ENCODE data around the gene CCNF. TPM values are rescaled to one million over a fixed set of nuclear protein-coding genes. Genes with fewer than 3 reads are reported as not detected.
"Not testable (repeated sequence)": the region's sequence is repeated elsewhere in the genome, so short reads cannot be mapped to it uniquely, and the experiment has no call there.

Gene CCNF
- total RNA-seq, 1 donor from 2014 or later, result 41.6 TPM

GRCh38 chr16:2437032-2437790 is 8.0 kb downstream of the CCNF start:
- no peaks in the 10 kb centered on the region for H3K9me3 ChIP-seq (ENCODE audit: low read depth)
- H3K27me3 ChIP-seq, result no peaks in the 10 kb centered on the region
- H3K9me3 Mint-ChIP-seq, result no peaks in the 10 kb centered on the region
- DNase-seq (ENCODE audit: low spot score), result no peak
- H3K4me1 Mint-ChIP-seq, result no peaks in the 10 kb centered on the region
- H3K27me3 Mint-ChIP-seq (ENCODE audit: insufficient read depth, low read depth), result peaks cover 3% of the 10 kb centered on the region
- H3K27ac Mint-ChIP-seq, result no peak overlapping the region
- peaks cover 5% of the 10 kb centered on the region for H3F3A ChIP-seq (ENCODE audit: low read depth)
- H3K4me3 Mint-ChIP-seq, result no peak overlapping the region
- H3K36me3 ChIP-seq, result peaks cover 5% of the 10 kb centered on the region
- no peaks in the 10 kb centered on the region for H3K4me1 ChIP-seq
- no peak overlapping the region for H3K4me2 ChIP-seq
- TF ChIP-seq EZH2phosphoT487 (IDR thresholded peaks at IDR 0.05) (no peak), CTCF (IDR thresholded peaks at IDR 0.05) (no peak), EZH2 (IDR thresholded peaks at IDR 0.05) (no peak)
- H3K27ac ChIP-seq, result no peak overlapping the region
- no peak overlapping the region for H2AFZ ChIP-seq (replicated peaks)
- H3K9ac ChIP-seq, result no peak overlapping the region
- peaks cover 30% of the 10 kb centered on the region for H3K36me3 Mint-ChIP-seq
- peaks cover 13% of the 10 kb centered on the region for H3K79me2 ChIP-seq (ENCODE audit: low read depth)
- H4K20me1 ChIP-seq (ENCODE audit: low read depth), result peaks cover 11% of the 10 kb centered on the region
- no peak overlapping the region for H3K4me3 ChIP-seq

- H3K36me3 Mint-ChIP-seq, result peaks cover 26% of the 10 kb centered on the region
- no peaks in the 10 kb centered on the region for H3K9me3 Mint-ChIP-seq
- H3K27me3 Mint-ChIP-seq (ENCODE audit: insufficient read depth, low read depth), result peaks cover 3% of the 10 kb centered on the region
- H3K4me2 ChIP-seq, result no peak overlapping the region
- H3K36me3 ChIP-seq, result peaks cover 5% of the 10 kb centered on the region
- peaks cover 7% of the 10 kb centered on the region for H3F3A ChIP-seq (ENCODE audit: low read depth)
- H3K27me3 ChIP-seq, result no peaks in the 10 kb centered on the region
- H3K4me1 Mint-ChIP-seq, result no peaks in the 10 kb centered on the region
- no peak overlapping the region for H3K4me3 Mint-ChIP-seq
- DNase-seq (ENCODE audit: low spot score), result no peak
- H2AFZ ChIP-seq (replicated peaks), result no peak overlapping the region
- peaks cover 5% of the 10 kb centered on the region for H3K79me2 ChIP-seq (ENCODE audit: low read depth)
- no peak overlapping the region for H3K9ac ChIP-seq
- no peak overlapping the region for H3K4me3 ChIP-seq
- H3K4me1 ChIP-seq, result no peaks in the 10 kb centered on the region
- no peaks in the 10 kb centered on the region for H3K9me3 ChIP-seq (ENCODE audit: low read depth)
- H3K27ac Mint-ChIP-seq, result no peak overlapping the region
- H4K20me1 ChIP-seq (ENCODE audit: low read depth), result peaks cover 4% of the 10 kb centered on the region
- H3K27ac ChIP-seq, result no peak overlapping the region
- TF ChIP-seq EZH2phosphoT487 (IDR thresholded peaks at IDR 0.05) (no peak), CTCF (IDR thresholded peaks at IDR 0.05) (no peak), EZH2 (IDR thresholded peaks at IDR 0.05) (no peak)
Measured at GRCh38 chr16:2438121-2438520, 8.9 kb downstream of the CCNF start.

- Mint-ChIP-seq H3K27ac (no peak overlapping the region), H3K9me3 (no peaks in the 10 kb centered on the region)
Measured at GRCh38 chr16:2439598-2439997, 10.4 kb downstream of the CCNF start.

GRCh38 chr16:2441143-2441804 is 12.0 kb downstream of the CCNF start:
- not testable (repeated sequence) for H3K27ac ChIP-seq; H3K79me2 ChIP-seq (ENCODE audit: low read depth); H3K4me3 ChIP-seq; H3K27me3 Mint-ChIP-seq (ENCODE audit: insufficient read depth, low read depth); H3K4me2 ChIP-seq; H3K27me3 ChIP-seq; H4K20me1 ChIP-seq (ENCODE audit: low read depth); H2AFZ ChIP-seq (replicated peaks); H3K9me3 Mint-ChIP-seq; H3K9ac ChIP-seq; H3K9me3 ChIP-seq (ENCODE audit: low read depth); DNase-seq (ENCODE audit: low spot score); H3K27ac Mint-ChIP-seq; H3K4me1 ChIP-seq; H3K4me3 Mint-ChIP-seq; H3K36me3 ChIP-seq; H3K4me1 Mint-ChIP-seq
- peaks cover 20% of the 10 kb centered on the region for H3K36me3 Mint-ChIP-seq
- peaks cover 12% of the 10 kb centered on the region for H3F3A ChIP-seq (ENCODE audit: low read depth)

More at GRCh38 chr16:2439598-2439997, 10.4 kb downstream of the CCNF start:
- Histone ChIP-seq H3K9me3 (ENCODE audit: low read depth) (no peaks in the 10 kb centered on the region), H3K9ac (no peak overlapping the region), H2AFZ (replicated peaks) (no peak overlapping the region), H4K20me1 (ENCODE audit: low read depth) (peaks cover 9% of the 10 kb centered on the region), H3K27me3 (no peaks in the 10 kb centered on the region), H3K79me2 (ENCODE audit: low read depth) (no peaks in the 10 kb centered on the region), H3K36me3 (no peaks in the 10 kb centered on the region), H3K4me2 (no peak overlapping the region), H3K4me1 (no peaks in the 10 kb centered on the region), H3K4me3 (no peak overlapping the region), H3F3A (ENCODE audit: low read depth) (peaks cover 12% of the 10 kb centered on the region), H3K27ac (no peak overlapping the region)
- H3K4me3 Mint-ChIP-seq, result no peak overlapping the region
- TF ChIP-seq EZH2phosphoT487 (IDR thresholded peaks at IDR 0.05) (no peak), CTCF (IDR thresholded peaks at IDR 0.05) (no peak), EZH2 (IDR thresholded peaks at IDR 0.05) (no peak)
- no peak for DNase-seq (ENCODE audit: low spot score)
- H3K36me3 Mint-ChIP-seq, result peaks cover 22% of the 10 kb centered on the region
- no peaks in the 10 kb centered on the region for H3K4me1 Mint-ChIP-seq
- peaks cover 3% of the 10 kb centered on the region for H3K27me3 Mint-ChIP-seq (ENCODE audit: insufficient read depth, low read depth)
